ENCODE results near the gene CCDC136.

The CCDC136 gene

GRCh38 chr7:128792471-128793180 lies 858 bp downstream of the CCDC136 start:
- no peak overlapping the region for H3K4me3 ChIP-seq (replicated peaks; ENCODE audit: insufficient read depth, low read length)

GRCh38 chr7:128793181-128793547 lies 1.4 kb downstream of the CCDC136 start:
- Histone ChIP-seq H3K4me3 (replicated peaks; ENCODE audit: insufficient read depth, low read length) (no peak overlapping the region), H3K27ac (replicated peaks) (no peak overlapping the region), H3K27me3 (ENCODE audit: insufficient read depth, poor library complexity, severe bottlenecking) (peaks cover 16% of the 10 kb centered on the region)
- TF ChIP-seq GABPA (IDR thresholded peaks at IDR 0.05; ENCODE audit: low read depth) (no peak), SPI1 (IDR thresholded peaks at IDR 0.05; ENCODE audit: borderline replicate concordance, low read depth) (no peak), POLR2AphosphoS5 (IDR thresholded peaks at IDR 0.05; ENCODE audit: low read depth) (no peak), CTCF (IDR thresholded peaks at IDR 0.05; ENCODE audit: insufficient read depth, low read length) (no peak), REST (IDR thresholded peaks at IDR 0.05; ENCODE audit: insufficient replicate concordance, low read depth) (no peak)
- DNase-seq (ENCODE audit: low read depth in 1 of 2, low spot score in 1 of 2) = no peak

More at GRCh38 chr7:128792471-128793180, 858 bp downstream of the CCDC136 start:
- TF ChIP-seq REST (IDR thresholded peaks at IDR 0.05; ENCODE audit: insufficient replicate concordance, low read depth) (no peak), GABPA (IDR thresholded peaks at IDR 0.05; ENCODE audit: low read depth) (no peak), CTCF (IDR thresholded peaks at IDR 0.05; ENCODE audit: insufficient read depth, low read length) (no peak), SPI1 (IDR thresholded peaks at IDR 0.05; ENCODE audit: borderline replicate concordance, low read depth) (no peak), POLR2AphosphoS5 (IDR thresholded peaks at IDR 0.05; ENCODE audit: low read depth) (no peak)
- Histone ChIP-seq H3K27ac (replicated peaks) (no peak overlapping the region), H3K27me3 (ENCODE audit: insufficient read depth, poor library complexity, severe bottlenecking) (peaks cover 16% of the 10 kb centered on the region)
- no peak for DNase-seq (ENCODE audit: low read depth in 1 of 2, low spot score in 1 of 2)

GRCh38 chr7:128794020-128794419 lies 2.3 kb downstream of the CCDC136 start:
- peak in 1 of 2 experiments; percentile 42 for DNase-seq (ENCODE audit: low read depth in 1 of 2, low spot score in 1 of 2)
- Histone ChIP-seq H3K4me3 (replicated peaks; ENCODE audit: insufficient read depth, low read length) (no peak overlapping the region), H3K27ac (replicated peaks) (no peak overlapping the region), H3K27me3 (ENCODE audit: insufficient read depth, poor library complexity, severe bottlenecking) (peaks cover 16% of the 10 kb centered on the region)
- TF ChIP-seq REST (IDR thresholded peaks at IDR 0.05; ENCODE audit: insufficient replicate concordance, low read depth) = no peak
- TF ChIP-seq CTCF (IDR thresholded peaks at IDR 0.05; ENCODE audit: insufficient read depth, low read length) = no peak
- TF ChIP-seq GABPA (IDR thresholded peaks at IDR 0.05; ENCODE audit: low read depth) = no peak
- TF ChIP-seq POLR2AphosphoS5 (IDR thresholded peaks at IDR 0.05; ENCODE audit: low read depth) = no peak
- TF ChIP-seq SPI1 (IDR thresholded peaks at IDR 0.05; ENCODE audit: borderline replicate concordance, low read depth) = no peak

Data from HL-60 (cell line).